Activated CD8-positive, alpha-beta memory T cell treated with anti-CD3 and anti-CD28 coated beads for 4 hours (primary cell): ENCODE measurements around the gene HDAC8.
"Not testable (repeated sequence)": the region's sequence is repeated elsewhere in the genome, so short reads cannot be mapped to it uniquely, and the experiment has no call there.

Source experiments
- DNase-seq, 2 donors: peaks; one replicate each; pipeline ENCODE4 v3.0.0-alpha.2; 2020; ENCODE audit warnings: low read depth in 2 of 2

Gene HDAC8

DNA sequence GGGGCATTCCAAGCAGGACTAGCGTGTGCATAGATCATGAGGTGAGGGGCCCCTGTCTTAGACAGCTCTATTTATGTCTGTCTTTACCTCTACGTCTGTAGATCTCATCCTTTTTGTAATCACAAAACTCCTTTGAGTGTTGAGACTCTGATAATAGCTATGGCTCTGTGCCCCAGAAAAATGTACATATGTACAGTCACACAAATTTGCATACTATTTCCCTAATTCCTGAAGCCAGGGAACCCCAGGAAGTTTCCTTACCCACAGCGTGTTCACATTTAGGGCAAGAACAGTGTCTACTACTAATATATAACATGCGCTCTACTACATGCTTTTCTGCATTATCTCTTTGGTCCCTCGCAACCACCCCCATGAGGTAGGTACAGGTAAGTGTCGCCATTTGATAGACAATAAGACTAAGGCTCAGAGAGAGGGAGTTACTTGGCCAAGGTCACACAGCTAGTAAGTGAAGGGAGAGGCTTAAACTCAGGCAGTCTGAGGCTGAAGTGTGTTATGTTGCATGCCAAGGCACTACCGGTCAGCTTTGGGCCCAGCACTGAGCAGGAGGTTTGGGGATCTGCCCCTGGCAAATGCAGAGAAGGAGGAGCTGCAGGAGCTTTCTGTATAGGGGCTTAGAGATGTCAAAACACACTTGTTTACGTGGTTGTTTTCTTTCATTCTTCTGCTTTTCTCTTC is 245.9 kb downstream of the HDAC8 start:
- DNase-seq: no peak

DNA sequence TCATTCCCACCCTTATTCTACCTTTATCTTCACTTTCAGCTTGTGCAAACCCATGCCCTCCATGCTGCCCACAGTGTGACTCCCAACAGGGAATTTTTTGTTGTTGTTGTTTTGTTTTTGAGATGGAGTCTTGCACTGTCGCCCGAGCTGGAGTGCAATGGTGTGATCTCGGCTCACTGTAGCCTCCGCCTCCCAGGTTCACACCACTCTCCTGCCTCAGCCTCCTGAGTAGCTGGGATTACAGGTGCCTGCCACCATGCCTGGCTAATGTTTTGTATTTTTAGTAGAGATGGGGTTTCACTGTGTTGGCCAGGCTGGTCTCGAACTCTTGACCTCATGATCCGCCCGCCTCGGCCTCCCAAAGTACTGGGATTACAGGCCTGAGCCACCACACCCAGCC is 253.0 kb downstream of the HDAC8 start:
- DNase-seq: not testable (repeated sequence)

DNA sequence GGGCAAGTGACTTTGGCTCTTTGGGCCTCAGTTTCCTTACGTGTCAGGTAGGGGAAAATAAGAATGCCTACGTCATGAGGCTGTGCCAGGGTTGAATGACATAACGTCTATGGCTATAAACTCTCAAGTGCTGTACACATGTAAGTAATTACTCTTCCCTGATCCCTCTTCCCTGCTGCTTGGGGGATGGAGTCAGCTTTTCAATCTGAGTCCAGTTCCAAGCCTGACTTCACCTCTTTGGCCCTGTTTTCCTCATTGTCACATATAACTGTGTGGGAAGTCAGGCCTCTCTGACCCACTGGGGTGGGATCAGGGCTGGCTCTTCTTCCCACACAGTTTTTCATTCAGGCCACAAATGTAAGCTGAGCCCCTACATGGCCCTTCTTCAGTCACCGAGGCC is 255.5 kb downstream of the HDAC8 start:
- no peak for DNase-seq

DNA sequence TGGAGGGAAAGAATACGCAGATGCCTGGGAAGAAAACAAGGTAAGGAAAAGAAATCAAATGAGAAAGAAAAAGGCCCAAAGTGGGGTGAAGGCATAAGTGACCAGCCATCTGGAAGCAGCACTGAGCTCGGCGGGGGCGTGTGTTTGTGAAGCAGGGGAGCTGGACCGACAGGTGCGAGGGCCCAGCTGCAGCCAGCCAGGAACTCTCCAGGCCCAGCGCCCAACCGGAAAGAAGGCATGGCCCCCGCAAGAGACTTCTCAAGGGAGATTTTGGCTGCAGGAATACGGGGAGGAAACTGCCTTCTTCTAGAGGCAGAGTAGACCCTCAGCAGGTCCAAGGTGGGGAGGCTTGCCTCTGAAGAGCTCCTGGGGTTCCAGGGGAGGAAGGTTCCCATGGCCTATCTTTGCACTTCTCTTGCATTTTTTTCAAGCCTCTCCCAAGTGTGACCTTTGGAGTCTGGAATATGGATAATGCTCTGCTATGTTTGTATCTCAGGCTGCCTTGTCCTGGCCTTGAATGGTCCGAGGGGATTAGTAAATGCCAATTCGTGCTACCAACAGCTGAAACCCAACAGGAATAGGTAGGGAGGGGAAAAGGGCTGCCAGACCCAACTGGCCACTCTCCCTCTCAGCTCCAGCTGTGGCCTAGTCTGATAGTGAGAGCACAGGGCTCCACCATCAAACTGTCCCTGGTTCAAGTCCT is 256.1 kb downstream of the HDAC8 start:
- no peak for DNase-seq

DNA sequence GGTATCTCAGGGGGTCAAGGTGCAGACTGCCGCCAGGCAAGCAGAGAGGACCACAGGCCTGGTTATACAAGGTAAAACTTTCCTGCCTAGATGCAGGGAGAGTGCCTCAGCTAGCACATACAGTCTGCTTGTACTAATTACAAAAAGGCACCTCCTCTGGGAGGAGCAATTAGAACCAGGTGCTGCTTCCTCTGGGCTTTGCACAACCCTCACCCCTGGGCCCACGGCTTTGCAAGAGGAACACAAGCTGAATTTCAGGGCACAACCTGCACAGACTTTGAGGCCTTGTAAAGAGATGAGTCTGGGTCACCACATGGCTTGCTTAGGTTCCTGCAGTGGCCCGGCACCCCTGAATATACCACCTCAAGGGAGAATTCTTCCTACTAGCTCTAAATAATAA is 257.8 kb downstream of the HDAC8 start:
- DNase-seq: no peak

DNA sequence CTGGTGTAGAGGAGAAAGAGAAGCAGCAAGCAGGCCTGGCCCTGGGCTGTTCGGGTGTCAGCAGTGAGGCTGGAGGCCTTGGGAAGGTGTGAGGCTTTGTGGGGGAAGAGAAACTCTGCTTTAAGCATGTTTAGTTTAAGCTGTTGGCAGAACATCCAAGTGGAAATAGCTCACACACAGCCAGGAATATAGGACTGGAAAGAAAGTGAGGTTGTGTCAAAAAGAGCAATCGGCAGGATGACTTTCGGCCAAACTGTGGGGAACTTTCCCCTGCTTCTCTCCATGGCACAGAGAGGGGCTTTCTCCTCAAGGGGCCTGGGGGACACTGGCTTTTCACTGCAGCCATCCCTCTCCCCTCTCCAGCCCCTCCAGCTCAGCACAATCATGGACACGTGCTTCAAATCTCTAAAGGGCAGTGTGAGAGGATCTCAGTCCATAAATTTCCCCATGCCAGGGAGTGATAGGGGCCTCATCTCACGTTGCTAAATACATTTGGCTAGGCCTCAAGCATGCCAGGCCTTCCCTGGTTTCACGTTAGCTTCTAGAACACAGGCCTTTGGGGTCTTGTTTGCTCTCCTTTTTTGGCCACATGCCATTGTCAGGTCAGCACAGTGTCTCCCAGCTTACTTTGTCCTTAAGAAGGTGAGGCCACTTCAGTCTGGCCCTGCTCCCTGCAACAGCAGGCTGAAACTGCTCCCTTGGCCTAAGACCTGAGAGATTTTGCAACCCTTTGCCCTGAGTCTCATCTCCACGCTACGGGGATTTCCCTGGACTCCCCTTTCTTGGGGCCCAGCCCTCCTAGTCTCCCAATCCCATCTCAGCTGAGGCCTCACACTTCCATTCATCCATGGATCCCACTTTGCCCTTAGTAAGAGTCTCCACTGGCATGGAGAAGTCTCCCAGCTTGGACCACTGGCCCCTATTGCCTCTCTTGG is 258.7 kb downstream of the HDAC8 start:
- DNase-seq: no peak

DNA sequence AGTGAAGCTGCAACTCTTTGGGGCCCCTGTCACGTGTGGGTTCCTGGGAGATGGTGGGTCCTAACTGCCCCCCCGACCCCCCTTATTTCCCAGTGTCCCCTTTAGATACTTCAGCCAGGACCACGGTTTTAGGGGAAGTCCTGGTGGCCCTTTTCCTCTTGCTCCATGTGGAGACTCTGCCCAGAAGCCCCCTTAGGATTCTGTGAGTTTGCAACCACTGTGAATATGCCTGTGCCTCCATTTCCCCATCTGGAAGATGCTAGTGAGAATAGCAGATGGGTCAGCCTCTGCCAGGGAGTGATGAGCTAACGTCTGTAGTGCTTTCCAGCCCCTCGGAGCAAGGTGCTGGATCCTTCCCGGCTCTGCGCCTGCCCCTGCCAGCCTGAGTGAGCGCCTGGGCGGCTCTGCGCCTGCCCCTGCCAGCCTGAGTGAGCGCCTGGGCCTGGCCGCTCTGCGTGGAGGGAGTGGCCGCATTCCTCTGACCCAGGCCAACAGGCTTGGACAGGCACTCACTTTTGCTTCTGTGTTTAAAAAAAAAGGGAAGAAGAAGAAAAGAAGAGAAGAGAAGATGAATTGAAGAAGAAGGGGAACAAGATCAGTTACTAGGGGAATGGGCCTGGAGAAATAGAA is 260.2 kb downstream of the HDAC8 start:
- DNase-seq: no peak

DNA sequence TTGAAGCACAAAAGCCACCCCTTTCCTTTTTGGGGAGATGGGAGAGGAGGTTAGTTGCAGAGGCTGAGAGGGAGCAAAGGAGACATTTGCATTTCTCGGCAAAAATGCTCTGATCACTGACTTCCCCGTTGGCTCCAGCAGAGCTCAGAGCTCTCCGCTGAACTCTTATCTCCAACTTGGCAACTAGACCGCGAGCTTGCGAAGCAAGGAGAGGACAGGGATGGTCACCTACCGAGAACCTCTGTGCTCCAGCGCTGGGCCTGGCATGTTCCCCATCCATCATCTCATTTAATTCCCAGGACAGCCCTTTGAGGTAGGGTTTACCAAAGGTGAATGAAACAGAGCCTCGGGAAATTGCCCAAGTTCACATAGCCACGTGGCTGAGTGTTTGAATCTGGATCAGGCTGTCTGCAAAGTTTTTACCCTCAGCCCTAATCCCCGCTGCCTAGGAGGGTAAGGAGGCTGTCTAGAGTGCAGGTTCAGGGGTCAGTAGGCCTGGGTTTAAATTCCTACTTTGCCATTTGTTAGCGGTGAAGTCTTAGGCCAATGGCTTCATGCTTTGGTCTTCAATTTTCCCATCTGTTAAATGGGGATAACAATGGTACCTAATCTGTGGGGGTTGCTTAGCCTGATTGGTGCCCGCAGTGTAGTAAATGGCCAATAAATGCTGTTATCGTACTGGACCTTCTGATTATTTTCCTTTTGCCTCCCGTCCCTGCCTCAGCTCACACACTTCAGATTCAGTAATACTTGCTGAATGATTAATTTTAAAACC is 263.2 kb downstream of the HDAC8 start:
- no peak for DNase-seq

DNA sequence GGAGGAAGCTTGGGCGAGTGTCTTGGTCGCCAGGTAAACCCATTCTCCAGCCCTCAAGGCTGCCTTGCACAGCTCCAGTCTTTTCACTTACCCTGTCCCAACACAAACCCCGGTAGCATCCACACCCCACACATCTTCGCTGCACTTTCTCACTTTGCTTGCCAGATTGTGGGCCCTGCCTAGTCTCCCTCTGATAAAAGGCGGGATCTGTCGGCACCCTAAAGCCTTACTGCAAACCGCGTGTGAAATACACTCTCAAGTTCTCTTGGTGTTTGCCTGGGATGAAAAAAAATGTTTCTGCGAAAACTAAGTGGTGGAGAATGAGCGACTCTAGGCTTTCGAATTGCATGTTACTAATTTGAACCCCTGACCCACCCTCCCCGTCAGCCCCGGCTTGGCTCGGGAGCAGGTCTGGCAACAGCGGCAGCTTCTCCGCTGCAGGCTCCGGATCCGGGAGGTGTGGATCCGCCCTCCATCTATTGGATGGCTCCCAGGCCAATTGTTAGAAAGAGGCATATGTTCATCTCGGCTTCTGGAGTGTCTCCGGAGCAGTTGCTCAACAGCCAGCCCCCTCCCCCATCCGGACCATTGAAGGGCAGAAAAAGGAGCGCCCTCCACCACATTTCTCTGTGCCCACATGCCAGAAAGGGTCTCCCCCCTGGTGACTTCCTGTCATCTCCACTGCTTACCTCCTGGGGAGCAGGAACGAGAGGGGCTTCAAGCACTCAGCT is 263.9 kb downstream of the HDAC8 start:
- DNase-seq: no peak

DNA sequence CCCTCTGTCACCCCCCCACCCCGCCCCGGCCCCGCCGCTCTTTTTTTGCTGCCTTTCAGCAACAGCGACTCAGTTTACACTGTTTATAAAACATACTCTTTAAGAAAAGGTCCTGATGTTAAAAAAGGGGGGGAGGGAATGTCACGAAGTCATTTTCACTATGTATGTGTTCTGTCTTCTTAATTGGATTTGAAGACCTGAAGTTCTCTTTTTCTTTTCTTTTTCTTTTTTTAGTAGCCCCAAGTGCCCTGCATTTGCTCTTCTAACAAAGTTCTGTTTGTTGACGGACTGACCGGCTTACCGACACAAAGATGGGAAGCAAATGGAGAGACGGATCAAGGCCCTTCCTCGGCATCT is 264.5 kb downstream of the HDAC8 start:
- no peak for DNase-seq

DNA sequence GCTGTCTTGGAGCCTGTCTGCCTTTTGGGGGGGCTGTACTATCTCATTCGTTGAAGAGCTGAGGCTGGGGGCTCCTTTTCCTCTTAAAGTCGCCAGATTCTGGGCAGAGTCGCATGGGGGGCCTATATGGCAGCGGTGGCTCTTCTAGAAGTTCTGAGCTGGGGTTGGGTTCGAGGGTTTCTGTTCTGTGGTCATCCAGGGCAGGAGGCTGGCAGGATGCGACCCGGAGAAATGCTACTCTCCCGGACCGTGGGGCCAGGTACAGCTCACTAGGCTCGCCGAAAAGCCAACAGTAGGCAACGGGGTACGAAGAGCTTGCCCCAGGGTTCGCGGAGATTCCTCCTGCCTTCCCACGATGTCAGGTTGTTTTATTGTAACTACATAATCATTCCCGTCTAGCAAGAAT is 265.0 kb downstream of the HDAC8 start:
- DNase-seq: no peak

DNA sequence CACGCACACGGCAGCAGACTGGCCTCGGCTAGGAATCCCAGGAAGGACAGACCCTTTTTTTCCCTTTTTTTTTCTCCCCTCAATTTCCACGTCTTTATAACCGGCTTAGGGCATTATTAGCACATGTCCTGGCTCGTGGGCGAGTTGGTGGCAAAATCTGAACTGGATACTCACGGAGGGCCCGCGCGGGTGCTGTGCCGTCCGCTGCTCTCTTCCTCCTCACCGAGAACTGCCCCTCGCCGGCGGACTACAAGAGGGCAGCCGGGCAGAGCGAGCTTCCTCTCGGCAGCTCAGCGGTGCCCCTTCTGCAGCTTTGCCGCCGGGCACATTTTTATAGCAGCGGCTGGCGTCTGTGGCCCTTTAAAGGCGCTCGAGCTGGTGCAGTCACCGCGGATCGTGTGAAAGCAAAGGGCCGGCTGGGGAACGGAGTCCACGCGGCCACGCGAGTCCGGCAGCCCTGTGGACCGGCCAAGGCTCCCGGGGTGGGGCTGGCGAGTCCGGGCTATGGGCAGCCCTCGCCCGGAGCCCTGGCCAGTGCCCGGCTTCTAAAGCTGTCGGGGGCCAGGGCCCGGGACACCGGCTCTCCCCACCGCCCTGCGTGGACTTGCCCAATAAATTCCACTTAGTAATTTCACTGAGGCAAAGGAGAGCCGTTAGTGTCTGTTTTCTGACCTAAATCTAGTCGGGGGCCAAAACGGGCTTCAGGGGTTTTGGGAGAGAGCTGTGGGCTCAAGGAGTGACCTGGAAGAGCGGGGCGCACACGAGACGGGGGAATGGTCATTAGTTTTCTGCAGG is 265.6 kb downstream of the HDAC8 start:
- no peak for DNase-seq

DNA sequence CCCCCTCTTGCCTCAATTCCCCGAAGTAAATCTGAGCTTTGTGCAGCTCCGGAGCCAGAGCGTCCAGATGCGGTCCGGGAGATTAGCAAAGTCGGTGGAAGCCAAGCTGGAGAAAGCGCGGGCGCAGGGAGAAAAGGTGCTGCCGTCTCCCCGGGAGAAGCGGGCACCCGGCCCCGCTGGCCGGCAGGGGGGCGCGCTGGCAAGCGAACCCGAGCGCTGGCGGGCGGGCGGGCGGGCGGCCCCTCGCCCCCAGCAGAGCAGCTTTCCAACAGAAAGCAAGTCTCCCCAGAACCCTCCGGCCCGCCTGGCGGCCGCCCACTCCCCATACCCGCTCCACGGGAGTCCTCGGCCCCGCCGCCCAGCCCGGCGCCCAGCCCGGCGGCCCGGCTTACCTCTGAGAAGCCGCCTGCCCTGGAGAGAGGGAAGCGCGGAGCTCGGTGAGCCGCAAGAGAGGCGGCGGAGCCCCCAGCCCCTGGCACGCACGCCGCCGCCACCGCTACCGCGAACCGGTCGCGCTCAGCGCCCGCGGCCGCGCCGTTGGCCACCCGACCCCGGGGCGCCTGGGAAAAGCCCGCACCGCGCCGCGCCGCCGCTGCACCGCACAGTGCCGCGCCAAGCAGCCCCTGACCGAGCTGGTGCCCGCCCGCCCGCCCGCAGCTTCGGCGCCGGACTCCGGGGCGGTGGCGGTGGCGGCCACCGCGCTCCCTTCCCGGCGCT is 266.4 kb downstream of the HDAC8 start:
- DNase-seq: no peak

DNA sequence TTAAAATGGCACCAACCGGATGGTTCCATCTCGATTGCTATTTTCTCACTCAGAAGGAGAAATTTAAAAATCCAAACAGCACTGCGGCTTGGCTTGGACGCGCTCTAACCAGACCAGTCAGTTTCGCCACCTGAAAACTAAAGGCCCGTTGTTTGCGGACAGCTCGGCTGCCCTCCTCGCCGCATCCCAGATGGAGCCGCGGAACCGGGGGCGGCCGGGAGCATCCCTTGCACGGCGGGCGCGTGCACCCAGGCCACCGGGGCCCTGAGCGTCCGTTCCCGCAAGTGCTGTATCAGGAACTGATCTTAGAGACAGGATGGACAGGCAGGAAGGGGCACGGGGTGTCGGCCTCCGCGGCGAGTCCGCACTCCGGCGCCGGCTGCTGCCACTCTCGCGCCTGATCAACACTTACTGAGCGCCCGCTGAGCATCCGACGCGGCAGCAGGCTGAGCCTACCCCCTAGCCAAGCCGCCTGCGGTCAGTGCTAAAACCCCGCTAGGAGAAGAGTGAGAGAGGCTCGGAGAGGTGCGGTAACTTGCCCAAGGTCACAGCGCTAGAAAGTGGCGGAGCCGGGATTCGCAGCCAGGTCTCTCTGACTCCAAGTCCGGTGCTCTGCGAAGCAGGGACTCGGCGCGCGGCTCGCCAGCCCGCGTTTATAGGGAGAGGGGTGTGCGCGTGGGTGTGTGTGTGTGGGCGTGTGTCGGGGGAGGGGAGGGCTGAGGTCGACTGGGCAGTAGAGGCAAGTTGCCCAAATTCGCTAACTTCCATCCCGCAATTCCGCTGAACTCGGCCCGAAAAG is 267.2 kb downstream of the HDAC8 start, which contains the start of gene CITED1:
CITED1 (minus strand) TSS at position 629 of the 799 bp plus-strand sequence. CDS start 3,045 bp downstream, outside the sequence.
- no peak for DNase-seq

DNA sequence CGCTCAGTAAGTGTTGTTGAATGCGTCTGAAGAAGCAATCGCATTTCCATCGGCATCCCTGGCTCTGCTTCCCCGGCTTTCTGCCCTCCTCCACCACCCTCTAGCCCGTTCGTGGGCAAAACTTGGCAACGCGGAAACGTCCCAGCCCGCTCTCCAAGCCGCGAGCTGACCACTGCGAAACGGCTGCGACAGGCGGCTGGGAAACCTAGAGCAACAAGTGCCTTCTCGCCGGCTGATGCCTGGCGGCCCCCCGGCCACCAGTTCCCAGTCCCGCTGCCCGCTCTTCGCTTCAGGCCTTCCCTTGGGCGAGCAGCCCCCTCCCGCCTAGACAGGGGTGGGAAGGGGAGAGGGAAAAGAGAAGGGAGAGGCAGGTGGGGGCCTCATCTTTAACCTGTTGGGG is 267.8 kb downstream of the HDAC8 start:
- DNase-seq: no peak

DNA sequence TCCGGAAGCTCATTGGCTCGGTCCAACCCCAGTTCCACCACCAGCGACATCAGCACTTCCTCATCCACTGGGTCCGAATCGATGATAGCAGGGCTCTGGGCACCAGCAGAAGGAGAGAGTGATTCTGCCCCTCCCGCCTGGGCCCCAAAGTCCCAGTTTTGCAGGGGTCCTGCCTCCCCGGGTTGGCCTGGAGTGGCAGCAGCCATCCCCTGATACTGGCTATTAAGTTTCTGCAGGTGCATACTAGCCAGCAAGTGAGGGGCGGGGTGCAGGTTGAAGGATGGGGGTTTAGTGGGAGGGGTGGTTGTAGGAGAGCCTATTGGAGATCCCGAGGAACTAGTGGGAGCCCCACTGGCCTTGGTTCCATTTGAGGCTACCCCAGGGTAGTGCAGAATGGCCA is 270.9 kb downstream of the HDAC8 start:
- no peak for DNase-seq

DNA sequence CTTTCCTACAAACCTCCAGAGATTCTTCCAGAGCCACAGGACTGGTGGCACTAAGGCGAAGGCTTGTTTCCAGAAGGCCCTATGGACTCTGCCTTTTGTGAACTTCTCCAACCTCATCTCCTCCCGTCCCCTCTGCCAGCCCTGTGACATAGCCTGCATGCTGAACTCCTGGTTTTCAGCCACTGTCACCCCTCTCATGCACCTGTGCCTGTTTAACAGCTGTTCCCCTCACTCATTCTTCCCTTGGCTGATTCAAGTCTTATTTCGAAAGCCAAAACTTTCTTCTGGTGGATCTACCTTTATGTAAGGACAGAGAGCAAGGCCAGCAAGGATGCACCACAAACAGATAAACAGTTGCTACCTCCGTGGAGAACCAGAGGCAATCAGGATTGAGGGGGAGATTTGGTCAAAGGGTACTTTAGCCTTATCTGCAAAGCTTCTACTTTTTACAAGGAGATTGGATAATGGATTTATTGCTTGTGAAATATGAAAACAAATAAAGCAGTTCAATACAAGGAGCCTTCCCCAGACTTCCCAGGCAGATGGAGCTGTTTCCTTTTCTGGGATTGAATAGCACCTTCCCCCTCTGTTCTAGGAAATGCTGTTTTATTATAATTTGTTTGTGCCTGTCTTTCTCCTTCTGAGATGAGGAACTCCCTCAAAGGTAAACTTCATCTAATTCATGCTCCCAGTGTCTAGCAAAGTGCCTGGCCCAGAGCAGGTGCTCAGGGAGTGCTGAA is 272.6 kb downstream of the HDAC8 start:
- DNase-seq: no peak
